Activated T-cell treated with anti-CD3 and anti-CD28 coated beads, Interleukin-2, amount 50 U/mL, for 24 hours (primary cell): ENCODE data around the gene CDK6.

ENCODE experiments used
- DNase-seq: peaks from one replicate; pipeline ENCODE4 v3.0.0-alpha.2; 2020
- H3K27ac Mint-ChIP-seq: 2 replicates; pipeline ENCODE4 v1.8.0; 2020; ENCODE audit warnings: mild to moderate bottlenecking, mixed read lengths
- H3K27me3 Mint-ChIP-seq: 2 replicates; pipeline ENCODE4 v1.8.0; 2020; ENCODE audit warnings: mixed read lengths
- H3K36me3 Mint-ChIP-seq: 2 replicates; pipeline ENCODE4 v1.8.0; 2020; ENCODE audit warnings: low read depth, mixed read lengths
- H3K4me1 Mint-ChIP-seq: 2 replicates; pipeline ENCODE4 v1.8.0; 2020; ENCODE audit warnings: low read depth, mixed read lengths
- H3K4me3 Mint-ChIP-seq: 2 replicates; pipeline ENCODE4 v1.8.0; 2020; ENCODE audit warnings: mild to moderate bottlenecking, moderate library complexity, mixed read lengths
- H3K9me3 Mint-ChIP-seq: 2 replicates; pipeline ENCODE4 v1.8.0; 2020; ENCODE audit warnings: mixed read lengths

Gene CDK6

GRCh38 chr7:92856436-92856835, 20.1 kb upstream of the CDK6 start:
- DNase-seq = no peak
- Mint-ChIP-seq H3K4me1 (peaks cover 22% of the 10 kb centered on the region), H3K36me3 (no peaks in the 10 kb centered on the region), H3K27ac (no peak overlapping the region), H3K27me3 (peaks cover 4% of the 10 kb centered on the region), H3K4me3 (no peak overlapping the region), H3K9me3 (no peaks in the 10 kb centered on the region)

GRCh38 chr7:92854501-92855238, 18.3 kb upstream of the CDK6 start:
- Mint-ChIP-seq H3K4me1 (peaks cover 22% of the 10 kb centered on the region), H3K9me3 (no peaks in the 10 kb centered on the region), H3K27ac (peak overlapping the region; percentile 77), H3K4me3 (peak overlapping the region; percentile 10), H3K27me3 (peaks cover 8% of the 10 kb centered on the region), H3K36me3 (no peaks in the 10 kb centered on the region)
- DNase-seq = no peak

GRCh38 chr7:92851732-92852131, 15.4 kb upstream of the CDK6 start:
- Mint-ChIP-seq H3K27ac (no peak overlapping the region), H3K27me3 (peaks cover 15% of the 10 kb centered on the region), H3K4me3 (no peak overlapping the region), H3K36me3 (no peaks in the 10 kb centered on the region), H3K9me3 (no peaks in the 10 kb centered on the region), H3K4me1 (peaks cover 29% of the 10 kb centered on the region)
- no peak for DNase-seq

GRCh38 chr7:92850516-92850915, 14.1 kb upstream of the CDK6 start:
- Mint-ChIP-seq H3K4me1 (peaks cover 26% of the 10 kb centered on the region), H3K27me3 (peaks cover 15% of the 10 kb centered on the region), H3K36me3 (no peaks in the 10 kb centered on the region), H3K4me3 (no peak overlapping the region), H3K9me3 (no peaks in the 10 kb centered on the region), H3K27ac (no peak overlapping the region)
- DNase-seq = no peak

- H3K36me3 Mint-ChIP-seq = no peaks in the 10 kb centered on the region
- peaks cover 14% of the 10 kb centered on the region for H3K4me1 Mint-ChIP-seq
- H3K27ac Mint-ChIP-seq = no peak overlapping the region
- peaks cover 15% of the 10 kb centered on the region for H3K27me3 Mint-ChIP-seq
- no peaks in the 10 kb centered on the region for H3K9me3 Mint-ChIP-seq
- no peak for DNase-seq
- no peak overlapping the region for H3K4me3 Mint-ChIP-seq
Measured at GRCh38 chr7:92849322-92849721, 12.9 kb upstream of the CDK6 start.

GRCh38 chr7:92848851-92849250, 12.5 kb upstream of the CDK6 start:
- H3K4me1 Mint-ChIP-seq = peaks cover 10% of the 10 kb centered on the region
- no peak for DNase-seq
- H3K27me3 Mint-ChIP-seq = peaks cover 17% of the 10 kb centered on the region
- H3K36me3 Mint-ChIP-seq = no peaks in the 10 kb centered on the region
- no peak overlapping the region for H3K4me3 Mint-ChIP-seq
- no peak overlapping the region for H3K27ac Mint-ChIP-seq
- peaks cover 2% of the 10 kb centered on the region for H3K9me3 Mint-ChIP-seq

- H3K36me3 Mint-ChIP-seq = no peaks in the 10 kb centered on the region
- peaks cover 18% of the 10 kb centered on the region for H3K27me3 Mint-ChIP-seq
- peaks cover 7% of the 10 kb centered on the region for H3K4me1 Mint-ChIP-seq
- H3K27ac Mint-ChIP-seq = no peak overlapping the region
- no peak for DNase-seq
- H3K9me3 Mint-ChIP-seq = peaks cover 2% of the 10 kb centered on the region
- H3K4me3 Mint-ChIP-seq = no peak overlapping the region
Measured at GRCh38 chr7:92848441-92848840, 12.1 kb upstream of the CDK6 start.

GRCh38 chr7:92847305-92847704, 10.9 kb upstream of the CDK6 start:
- Mint-ChIP-seq H3K4me3 (no peak overlapping the region), H3K9me3 (peaks cover 2% of the 10 kb centered on the region), H3K36me3 (no peaks in the 10 kb centered on the region), H3K4me1 (peaks cover 7% of the 10 kb centered on the region), H3K27me3 (peaks cover 25% of the 10 kb centered on the region), H3K27ac (no peak overlapping the region)
- no peak for DNase-seq

- Mint-ChIP-seq H3K4me3 (no peak overlapping the region), H3K4me1 (peaks cover 16% of the 10 kb centered on the region), H3K9me3 (peaks cover 2% of the 10 kb centered on the region), H3K27ac (no peak overlapping the region), H3K27me3 (peaks cover 38% of the 10 kb centered on the region), H3K36me3 (no peaks in the 10 kb centered on the region)
- no peak for DNase-seq
Measured at GRCh38 chr7:92845736-92846135, 9.4 kb upstream of the CDK6 start.

- H3K4me1 Mint-ChIP-seq = peaks cover 16% of the 10 kb centered on the region
- no peaks in the 10 kb centered on the region for H3K36me3 Mint-ChIP-seq
- DNase-seq = no peak
- no peak overlapping the region for H3K4me3 Mint-ChIP-seq
- H3K27ac Mint-ChIP-seq = no peak overlapping the region
- H3K27me3 Mint-ChIP-seq = peaks cover 39% of the 10 kb centered on the region
- H3K9me3 Mint-ChIP-seq = peaks cover 2% of the 10 kb centered on the region
Measured at GRCh38 chr7:92843781-92844180, 7.4 kb upstream of the CDK6 start.

GRCh38 chr7:92843034-92843760, 6.8 kb upstream of the CDK6 start:
- H3K4me3 Mint-ChIP-seq = no peak overlapping the region
- H3K9me3 Mint-ChIP-seq = peaks cover 2% of the 10 kb centered on the region
- H3K36me3 Mint-ChIP-seq = no peaks in the 10 kb centered on the region
- H3K4me1 Mint-ChIP-seq = peaks cover 18% of the 10 kb centered on the region
- peaks cover 41% of the 10 kb centered on the region for H3K27me3 Mint-ChIP-seq
- no peak overlapping the region for H3K27ac Mint-ChIP-seq
- no peak for DNase-seq

GRCh38 chr7:92841192-92841591, 4.8 kb upstream of the CDK6 start:
- H3K4me3 Mint-ChIP-seq = no peak overlapping the region
- H3K27ac Mint-ChIP-seq = no peak overlapping the region
- peaks cover 26% of the 10 kb centered on the region for H3K4me1 Mint-ChIP-seq
- H3K36me3 Mint-ChIP-seq = no peaks in the 10 kb centered on the region
- H3K9me3 Mint-ChIP-seq = peaks cover 2% of the 10 kb centered on the region
- DNase-seq = no peak
- H3K27me3 Mint-ChIP-seq = peaks cover 47% of the 10 kb centered on the region

- H3K27me3 Mint-ChIP-seq = peaks cover 47% of the 10 kb centered on the region
- H3K4me3 Mint-ChIP-seq = no peak overlapping the region
- peaks cover 8% of the 10 kb centered on the region for H3K36me3 Mint-ChIP-seq
- peaks cover 26% of the 10 kb centered on the region for H3K4me1 Mint-ChIP-seq
- H3K9me3 Mint-ChIP-seq = peaks cover 2% of the 10 kb centered on the region
- DNase-seq = no peak
- no peak overlapping the region for H3K27ac Mint-ChIP-seq
Measured at GRCh38 chr7:92840316-92840715, 3.9 kb upstream of the CDK6 start.

- Mint-ChIP-seq H3K27ac (no peak overlapping the region), H3K4me1 (peaks cover 26% of the 10 kb centered on the region), H3K9me3 (peaks cover 2% of the 10 kb centered on the region), H3K4me3 (no peak overlapping the region), H3K27me3 (peaks cover 47% of the 10 kb centered on the region), H3K36me3 (peaks cover 10% of the 10 kb centered on the region)
- DNase-seq = no peak
Measured at GRCh38 chr7:92839901-92840300, 3.5 kb upstream of the CDK6 start.

- Mint-ChIP-seq H3K36me3 (peaks cover 18% of the 10 kb centered on the region), H3K9me3 (peaks cover 2% of the 10 kb centered on the region), H3K4me1 (peaks cover 26% of the 10 kb centered on the region), H3K4me3 (no peak overlapping the region), H3K27ac (no peak overlapping the region), H3K27me3 (peaks cover 47% of the 10 kb centered on the region)
- no peak for DNase-seq
Measured at GRCh38 chr7:92838934-92839333, 2.6 kb upstream of the CDK6 start.
